ENCODE measurements around the gene KCNJ16.

DNA sequence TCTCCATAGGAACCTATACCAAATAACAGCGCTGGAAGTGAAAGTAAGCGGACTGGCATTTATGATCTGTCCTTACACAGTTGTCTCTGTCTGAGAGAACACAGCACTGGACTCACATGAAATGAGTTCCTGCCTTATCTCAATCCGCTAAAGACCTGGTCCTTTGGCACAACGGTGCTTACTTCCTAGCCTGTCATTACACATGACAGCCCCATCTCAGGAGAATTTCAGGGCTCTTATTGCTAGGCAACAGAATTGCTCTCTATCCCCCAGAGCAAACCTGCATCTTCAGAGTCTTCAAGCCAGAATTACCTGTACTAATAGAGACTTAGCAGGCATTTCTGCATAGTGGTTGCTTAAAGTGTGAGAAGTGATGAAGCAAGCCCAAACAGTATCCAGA lies 98.7 kb downstream of the KCNJ16 start:
- no peak for TF ChIP-seq RAD21 (IDR thresholded peaks at IDR 0.05; ENCODE audit: low read depth)
- TF ChIP-seq TAF1 (IDR thresholded peaks at IDR 0.05; ENCODE audit: low read depth): no peak
- no peak for TF ChIP-seq MAX (IDR thresholded peaks at IDR 0.05)
- no peak for TF ChIP-seq EP300 (IDR thresholded peaks at IDR 0.05; ENCODE audit: borderline replicate concordance)
- TF ChIP-seq CEBPB (IDR thresholded peaks at IDR 0.05): no peak
- TF ChIP-seq EGR1 (IDR thresholded peaks at IDR 0.05): no peak
- TF ChIP-seq YY1 (IDR thresholded peaks at IDR 0.05; ENCODE audit: low read depth): no peak
- no peak for TF ChIP-seq TCF12 (IDR thresholded peaks at IDR 0.05; ENCODE audit: low read depth)
- TF ChIP-seq TEAD4 (IDR thresholded peaks at IDR 0.05): no peak
- no peak for TF ChIP-seq NFIC (IDR thresholded peaks at IDR 0.05)
- TF ChIP-seq, protein P1, sequence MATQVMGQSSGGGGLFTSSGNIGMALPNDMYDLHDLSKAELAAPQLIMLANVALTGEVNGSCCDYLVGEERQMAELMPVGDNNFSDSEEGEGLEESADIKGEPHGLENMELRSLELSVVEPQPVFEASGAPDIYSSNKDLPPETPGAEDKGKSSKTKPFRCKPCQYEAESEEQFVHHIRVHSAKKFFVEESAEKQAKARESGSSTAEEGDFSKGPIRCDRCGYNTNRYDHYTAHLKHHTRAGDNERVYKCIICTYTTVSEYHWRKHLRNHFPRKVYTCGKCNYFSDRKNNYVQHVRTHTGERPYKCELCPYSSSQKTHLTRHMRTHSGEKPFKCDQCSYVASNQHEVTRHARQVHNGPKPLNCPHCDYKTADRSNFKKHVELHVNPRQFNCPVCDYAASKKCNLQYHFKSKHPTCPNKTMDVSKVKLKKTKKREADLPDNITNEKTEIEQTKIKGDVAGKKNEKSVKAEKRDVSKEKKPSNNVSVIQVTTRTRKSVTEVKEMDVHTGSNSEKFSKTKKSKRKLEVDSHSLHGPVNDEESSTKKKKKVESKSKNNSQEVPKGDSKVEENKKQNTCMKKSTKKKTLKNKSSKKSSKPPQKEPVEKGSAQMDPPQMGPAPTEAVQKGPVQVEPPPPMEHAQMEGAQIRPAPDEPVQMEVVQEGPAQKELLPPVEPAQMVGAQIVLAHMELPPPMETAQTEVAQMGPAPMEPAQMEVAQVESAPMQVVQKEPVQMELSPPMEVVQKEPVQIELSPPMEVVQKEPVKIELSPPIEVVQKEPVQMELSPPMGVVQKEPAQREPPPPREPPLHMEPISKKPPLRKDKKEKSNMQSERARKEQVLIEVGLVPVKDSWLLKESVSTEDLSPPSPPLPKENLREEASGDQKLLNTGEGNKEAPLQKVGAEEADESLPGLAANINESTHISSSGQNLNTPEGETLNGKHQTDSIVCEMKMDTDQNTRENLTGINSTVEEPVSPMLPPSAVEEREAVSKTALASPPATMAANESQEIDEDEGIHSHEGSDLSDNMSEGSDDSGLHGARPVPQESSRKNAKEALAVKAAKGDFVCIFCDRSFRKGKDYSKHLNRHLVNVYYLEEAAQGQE (IDR thresholded peaks at IDR 0.05; ENCODE audit: low read depth): no peak
